ENCODE data around the gene ITPR1. TPM values are rescaled to one million over a fixed set of nuclear protein-coding genes. Genes with fewer than 3 reads are reported as not detected.

Gene ITPR1
- total and polyA plus RNA-seq, 2 of the 4 experiments (the other 2 are of a cell fraction), result 1.8 to 5.7 TPM

- TF ChIP-seq POLR2A (IDR thresholded peaks at IDR 0.05; ENCODE audit: low read depth, low read length) (no peak), CEBPB (IDR thresholded peaks at IDR 0.05; ENCODE audit: low read depth, low read length) (no peak), BHLHE40 (IDR thresholded peaks at IDR 0.05; ENCODE audit: low read depth, low read length) (no peak)
Observed at GRCh38 chr3:4504340-4505261, 11.5 kb downstream of the ITPR1 start (continued).

GRCh38 chr3:4505688-4506558 lies 12.8 kb downstream of the ITPR1 start:
- H3K18ac ChIP-seq (ENCODE audit: low read depth, low read length), result no peak overlapping the region
- H3K4ac ChIP-seq (ENCODE audit: low read depth, low read length), result no peak overlapping the region
- no peak for ATAC-seq (ENCODE audit: low read depth)
- H3K56ac ChIP-seq (ENCODE audit: extremely low read depth, insufficient read depth, low read length), result no peak overlapping the region
- dilution Hi-C loops (cut with HindIII; ENCODE audit: low sequenced_read_pairs, unreplicated experiment) (no loop called here), intact Hi-C loops (cut with micrococcal nuclease) (no loop called here), in situ Hi-C loops (cut with MboI; ENCODE audit: low sequenced_read_pairs) (no loop called here)
- no peaks in the 10 kb centered on the region for H3K9me3 ChIP-seq (ENCODE audit: control insufficient read depth, insufficient read depth, low read length)
- H3K14ac ChIP-seq (replicated peaks; ENCODE audit: low read depth, low read length), result no peak overlapping the region
- no peaks in the 10 kb centered on the region for H3K9me1 ChIP-seq (ENCODE audit: insufficient read depth, low read length)
- no peak overlapping the region for H3K9ac ChIP-seq (ENCODE audit: low read depth, low read length)
- ChIA-PET POLR2A (ENCODE audit: unreplicated experiment) (no interaction called here), CTCF (interaction anchor here (1.0 to 1.1 kb wide), 2 partner anchors 10 to 13 kb away, joined by 3 to 4 read pairs; no protein-coding TSS in a partner anchor)
- no peak overlapping the region for H2BK5ac ChIP-seq (ENCODE audit: low read depth, low read length, poor library complexity, severe bottlenecking)
- no peak overlapping the region for H4K8ac ChIP-seq (ENCODE audit: low read depth in 2 of 2, low read length in 2 of 2)
- H3K23ac ChIP-seq (ENCODE audit: low read depth, low read length), result no peak overlapping the region
- no TSS peak for BruUV-seq (replicated peaks)
- H4K91ac ChIP-seq (ENCODE audit: insufficient read depth, low read depth, low read length), result no peak overlapping the region
- H2BK15ac ChIP-seq (ENCODE audit: low read depth, low read length), result no peak overlapping the region
- H2BK120ac ChIP-seq (ENCODE audit: low read depth, low read length), result no peak overlapping the region
- 63% methylated on average over 2 of the region's 6 CpGs; no CpG with 5 or more reads in 1 of the 2 experiments for WGBS, 2 experiments (ENCODE audit: extremely low coverage in 2 of 2, insufficient read length in 1 of 2)
- H2BK20ac ChIP-seq (ENCODE audit: low read depth, low read length), result no peak overlapping the region
- H3K4me3 ChIP-seq (ENCODE audit: insufficient read depth, low read depth, low read length), result no peak overlapping the region
- no peak overlapping the region for H2AK9ac ChIP-seq (replicated peaks; ENCODE audit: low read depth, low read length, poor library complexity)
- no peak for DNase-seq
- H2AK5ac ChIP-seq (ENCODE audit: low read depth, low read length), result no peak overlapping the region
- no peaks in the 10 kb centered on the region for H3K4me1 ChIP-seq (ENCODE audit: control insufficient read depth, insufficient read depth, low read length)
- H3K79me1 ChIP-seq (ENCODE audit: low read depth in 1 of 2, low read length in 2 of 2), result no peaks in the 10 kb centered on the region
- no peak overlapping the region for H4K5ac ChIP-seq (ENCODE audit: low read depth, low read length)
- H3K27ac ChIP-seq (ENCODE audit: insufficient read depth, low read length), result no peak overlapping the region
- no peak overlapping the region for H3K4me2 ChIP-seq (ENCODE audit: low read depth, low read length)
- no peaks in the 10 kb centered on the region; the same call in 1 of the 2 replicates for H3K27me3 ChIP-seq (ENCODE audit: control insufficient read depth, insufficient read depth, low read length)
- H4K20me1 ChIP-seq (ENCODE audit: insufficient read depth, low read length), result no peaks in the 10 kb centered on the region
- no peaks in the 10 kb centered on the region for H3K36me3 ChIP-seq (ENCODE audit: control insufficient read depth, insufficient read depth, low read length)
- no peak overlapping the region for H2AFZ ChIP-seq (replicated peaks; ENCODE audit: low read length, poor library complexity)
- TF ChIP-seq CHD1 (IDR thresholded peaks at IDR 0.05; ENCODE audit: low read depth, low read length), result no peak
- TF ChIP-seq, protein P1, sequence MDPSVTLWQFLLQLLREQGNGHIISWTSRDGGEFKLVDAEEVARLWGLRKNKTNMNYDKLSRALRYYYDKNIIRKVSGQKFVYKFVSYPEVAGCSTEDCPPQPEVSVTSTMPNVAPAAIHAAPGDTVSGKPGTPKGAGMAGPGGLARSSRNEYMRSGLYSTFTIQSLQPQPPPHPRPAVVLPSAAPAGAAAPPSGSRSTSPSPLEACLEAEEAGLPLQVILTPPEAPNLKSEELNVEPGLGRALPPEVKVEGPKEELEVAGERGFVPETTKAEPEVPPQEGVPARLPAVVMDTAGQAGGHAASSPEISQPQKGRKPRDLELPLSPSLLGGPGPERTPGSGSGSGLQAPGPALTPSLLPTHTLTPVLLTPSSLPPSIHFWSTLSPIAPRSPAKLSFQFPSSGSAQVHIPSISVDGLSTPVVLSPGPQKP (IDR thresholded peaks at IDR 0.05; ENCODE audit: borderline replicate concordance, low read depth, low read length), result no peak
- no peak for TF ChIP-seq NFE2L2 (IDR thresholded peaks at IDR 0.05; ENCODE audit: low read depth, low read length)
- TF ChIP-seq RFX5 (IDR thresholded peaks at IDR 0.05; ENCODE audit: low read depth, low read length), result no peak
- no peak for TF ChIP-seq CEBPB (IDR thresholded peaks at IDR 0.05; ENCODE audit: low read depth, low read length)
- TF ChIP-seq BHLHE40 (IDR thresholded peaks at IDR 0.05; ENCODE audit: low read depth, low read length), result no peak
- no peak for TF ChIP-seq CTCF (conservative IDR thresholded peaks at IDR 0.05; ENCODE audit: low read depth, low read length)
- TF ChIP-seq SMC3 (IDR thresholded peaks at IDR 0.05; ENCODE audit: low read depth, low read length), result no peak
- no peak for TF ChIP-seq MAFK (IDR thresholded peaks at IDR 0.05; ENCODE audit: low read depth, low read length)
